UCSD-AML1 (cell line): ENCODE results near the gene DCTN3.

Source experiments
- DNase-seq: peaks from one replicate; lab custom pipeline; 2025; ENCODE audit not compliant: unreplicated experiment; lab: John Stamatoyannopoulos, UW

The DCTN3 gene

GRCh38 chr9:34620061-34620994, at the start of gene DCTN3:
DCTN3 (minus strand) TSS chr9:34620495; CDS start chr9:34620464, 31 bp downstream.
- peak; percentile 88 for DNase-seq

GRCh38 chr9:34665381-34666250, 45.3 kb upstream of the DCTN3 start:
- peak; percentile 81 for DNase-seq

GRCh38 chr9:34665067-34665380, 44.7 kb upstream of the DCTN3 start:
- no peak for DNase-seq

DNA sequence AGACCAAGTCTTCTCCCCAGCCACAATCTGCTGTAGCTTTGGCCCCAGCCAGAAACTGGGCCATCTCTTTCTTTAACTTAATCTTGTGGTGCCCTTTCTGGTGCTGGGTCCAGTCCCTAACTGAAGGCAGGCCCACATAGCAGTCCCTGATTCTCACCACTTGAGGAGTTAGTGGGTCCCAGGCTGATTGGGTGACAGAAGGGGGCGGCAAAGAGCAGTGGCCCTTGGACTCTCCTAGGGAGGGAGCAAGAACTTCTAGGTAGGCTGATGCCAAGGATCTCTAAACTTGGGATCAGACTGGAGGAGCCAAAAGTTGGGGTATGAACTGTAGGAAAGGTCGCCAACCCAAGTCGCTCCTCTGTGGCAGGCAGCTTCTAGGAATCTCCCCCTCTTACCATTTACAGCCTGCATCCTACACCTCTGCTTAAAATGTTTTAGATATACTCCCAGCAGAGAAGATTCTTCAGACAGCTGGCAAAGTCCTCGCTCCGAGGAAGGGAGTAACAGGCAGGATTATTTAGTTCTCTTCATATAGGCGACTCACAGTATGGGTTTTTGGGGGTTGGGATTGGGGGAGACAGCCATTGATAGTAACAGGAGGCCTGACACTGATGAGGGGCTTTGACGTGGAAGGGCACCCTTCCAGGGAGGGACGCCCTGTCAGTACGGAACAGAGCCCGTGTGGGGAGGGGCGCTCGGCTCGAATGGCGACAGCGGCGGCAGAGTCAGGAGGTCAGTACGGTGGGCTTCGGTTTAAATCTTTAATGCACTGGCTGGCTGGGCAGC, 44.2 kb upstream of the DCTN3 start:
- peak; percentile 77 for DNase-seq

GRCh38 chr9:34663303-34663605, 43.0 kb upstream of the DCTN3 start:
- no peak for DNase-seq

DNA sequence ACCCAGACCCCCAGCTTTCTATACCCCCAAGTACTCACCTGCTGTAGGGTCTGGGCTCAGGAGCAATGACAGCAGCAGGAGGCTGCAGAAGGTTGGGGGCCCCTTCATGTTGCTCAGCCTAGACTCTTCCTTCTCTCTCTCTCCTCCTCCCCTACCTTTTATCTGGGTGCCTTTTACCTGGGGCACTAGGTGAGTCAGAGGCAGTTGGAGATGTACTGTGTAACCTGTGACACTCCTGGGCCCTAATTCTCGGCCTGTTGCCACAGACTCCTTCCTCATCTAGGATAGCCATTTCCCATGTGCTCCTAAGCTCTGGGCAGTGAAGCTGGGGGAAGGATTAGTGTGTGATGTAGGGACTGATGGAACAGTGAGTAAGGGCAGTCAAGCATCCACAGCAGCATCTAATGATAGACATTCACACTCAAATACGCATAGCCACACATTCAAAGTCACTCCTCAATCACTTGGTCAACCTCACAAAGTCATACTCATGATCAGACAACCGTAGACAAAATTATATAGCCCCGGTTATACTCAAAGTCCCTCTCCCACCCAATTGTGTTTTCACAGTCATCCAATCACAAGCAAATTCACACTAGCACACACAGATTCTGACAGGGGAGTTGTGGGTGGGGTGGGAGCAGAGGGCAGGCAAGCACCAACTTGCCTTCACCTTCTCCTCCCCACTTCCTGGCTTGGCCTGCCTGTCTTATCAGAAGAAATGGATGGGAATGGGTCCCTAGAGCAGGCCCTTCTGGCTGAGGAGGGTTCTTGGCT, 42.4 kb upstream of the DCTN3 start, which contains the start of gene CCL27:
CCL27 (minus strand) TSS at position 132 of the 777 bp plus-strand sequence; CDS start at position 108, 24 bp downstream.
- no peak for DNase-seq

DNA sequence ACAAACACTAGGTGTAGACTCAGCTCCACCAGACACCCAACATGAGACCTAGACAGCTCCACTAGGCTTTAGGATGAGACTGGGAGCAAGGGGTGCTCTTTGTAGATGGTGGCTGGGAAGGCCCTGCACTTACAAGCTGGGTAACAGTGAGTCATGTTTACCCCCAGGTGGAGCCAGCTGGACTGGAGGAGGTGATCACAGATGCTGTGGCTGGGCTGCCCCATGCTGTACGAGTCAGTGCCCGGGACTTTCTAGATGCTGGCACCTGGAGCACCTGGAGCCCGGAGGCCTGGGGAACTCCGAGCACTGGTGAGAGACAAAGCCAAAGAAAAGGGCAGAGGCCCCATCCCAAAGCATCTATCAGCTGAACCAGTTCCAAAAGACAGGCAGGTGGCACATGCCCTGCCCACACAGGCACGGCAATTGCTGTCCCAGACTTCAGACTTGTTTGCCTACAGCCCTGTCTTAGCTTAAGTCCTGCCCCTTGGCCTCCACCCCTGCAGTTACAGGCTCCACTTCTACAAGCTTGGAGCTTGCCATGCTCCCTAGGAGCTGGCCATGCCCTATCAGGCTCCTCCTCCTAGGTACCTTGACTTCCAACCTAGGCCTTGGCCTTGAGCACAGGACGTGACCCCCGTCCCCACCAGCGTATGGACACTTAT, 39.4 kb upstream of the DCTN3 start:
- DNase-seq = no peak

DNA sequence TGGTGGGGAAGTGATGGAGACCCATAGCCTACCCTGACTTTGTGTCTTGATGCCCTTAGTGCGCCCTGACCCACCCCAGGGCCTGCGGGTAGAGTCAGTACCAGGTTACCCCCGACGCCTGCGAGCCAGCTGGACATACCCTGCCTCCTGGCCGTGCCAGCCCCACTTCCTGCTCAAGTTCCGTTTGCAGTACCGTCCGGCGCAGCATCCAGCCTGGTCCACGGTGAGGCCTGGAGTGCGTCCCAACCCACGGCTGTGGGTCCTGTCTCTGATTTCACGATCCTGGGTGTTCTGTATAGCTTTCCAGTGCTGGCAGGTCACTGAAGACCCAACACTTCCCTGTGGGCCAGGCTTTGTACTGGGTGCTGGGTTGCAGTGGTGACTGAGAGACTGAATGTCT, 38.2 kb upstream of the DCTN3 start:
- DNase-seq = no peak

DNA sequence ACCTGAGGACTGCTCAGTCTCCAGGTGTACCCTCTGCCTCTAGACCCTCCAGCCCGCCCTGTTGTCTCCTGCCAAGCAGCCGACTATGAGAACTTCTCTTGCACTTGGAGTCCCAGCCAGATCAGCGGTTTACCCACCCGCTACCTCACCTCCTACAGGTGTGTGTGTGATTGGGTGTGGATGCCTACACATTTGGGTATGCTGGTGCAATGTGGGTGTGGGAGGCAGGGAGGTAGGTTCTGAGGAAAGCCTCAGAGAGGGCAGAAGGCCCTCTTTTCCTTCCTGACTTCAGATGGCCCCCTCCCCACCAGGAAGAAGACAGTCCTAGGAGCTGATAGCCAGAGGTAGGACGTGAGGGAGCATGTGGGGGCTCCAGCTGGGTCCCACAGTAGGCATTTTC, 36.7 kb upstream of the DCTN3 start:
- no peak for DNase-seq

GRCh38 chr9:34655394-34655793, 35.1 kb upstream of the DCTN3 start:
- DNase-seq = no peak

GRCh38 chr9:34654323-34655051, 34.2 kb upstream of the DCTN3 start:
- no peak for DNase-seq

DNA sequence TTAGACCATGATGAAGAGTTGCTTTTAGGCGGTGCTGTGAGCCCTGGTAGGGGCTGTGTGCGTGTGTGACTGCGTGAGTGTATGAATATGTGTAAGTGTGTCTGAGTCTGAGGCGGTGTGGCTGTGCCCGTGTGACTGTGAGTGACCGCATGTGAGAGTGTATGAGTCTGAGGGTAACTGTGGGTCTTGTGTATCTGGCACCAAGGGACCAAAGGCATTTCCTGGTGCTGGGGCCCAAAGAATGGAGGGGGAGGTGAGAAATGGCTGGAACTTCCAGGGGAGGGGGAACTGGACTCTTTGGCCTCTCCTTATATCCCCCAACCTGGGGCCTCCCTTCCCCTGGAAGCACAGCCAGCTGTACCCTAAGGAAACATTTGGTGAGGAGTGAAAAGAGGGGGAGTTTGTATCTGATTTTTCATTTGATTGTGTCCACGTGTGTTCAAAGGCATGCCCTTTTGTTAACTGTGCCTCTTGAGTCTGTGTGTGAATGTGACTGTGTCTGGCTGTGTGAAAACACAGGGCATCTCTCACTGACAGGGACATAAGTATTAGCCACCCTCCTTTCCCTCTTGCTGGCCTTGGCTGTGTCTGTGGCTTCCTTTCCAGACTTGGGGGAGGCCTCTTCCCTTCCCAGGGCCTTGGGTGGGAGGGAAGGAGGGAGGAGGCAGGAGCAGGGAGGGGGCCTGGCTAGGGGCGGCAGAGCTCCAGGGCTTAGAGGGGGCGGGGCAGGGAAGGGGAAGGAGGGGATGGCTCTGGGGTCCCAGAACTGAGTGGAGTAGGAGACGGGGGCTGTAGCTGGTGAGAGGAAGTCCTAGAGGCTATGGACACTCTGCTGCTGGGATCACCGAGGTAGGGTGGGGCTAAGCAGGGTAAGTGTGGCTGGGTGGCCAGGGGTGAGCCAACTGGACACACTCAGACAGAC, 33.1 kb upstream of the DCTN3 start:
- peak; percentile 27 for DNase-seq

DNA sequence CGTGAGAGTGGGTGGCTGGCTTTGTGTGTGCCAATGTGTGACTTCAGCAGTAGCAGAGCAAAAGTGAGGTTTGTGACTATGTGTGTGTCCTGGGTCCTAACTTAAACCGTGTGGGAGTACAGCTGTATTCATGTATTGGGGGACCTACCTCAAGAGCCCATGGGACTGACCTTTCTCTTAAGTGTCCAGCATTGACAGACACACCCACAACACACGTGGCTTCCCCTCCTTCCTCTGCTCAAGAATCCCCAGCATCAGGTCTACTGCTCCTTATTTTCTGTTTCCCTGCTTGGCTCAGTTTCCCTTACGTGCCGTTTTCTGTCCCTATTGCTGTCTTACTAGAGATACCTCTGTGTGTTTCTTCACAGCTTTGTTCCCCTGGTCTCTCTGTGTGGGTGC, 32.3 kb upstream of the DCTN3 start:
- no peak for DNase-seq

GRCh38 chr9:34651876-34652601, 31.7 kb upstream of the DCTN3 start, which contains the start of gene IL11RA:
IL11RA (plus strand) TSS chr9:34652185; CDS start chr9:34655218, 3,033 bp downstream.
- DNase-seq = no peak

GRCh38 chr9:34651321-34651720, 31.0 kb upstream of the DCTN3 start:
- no peak for DNase-seq

DNA sequence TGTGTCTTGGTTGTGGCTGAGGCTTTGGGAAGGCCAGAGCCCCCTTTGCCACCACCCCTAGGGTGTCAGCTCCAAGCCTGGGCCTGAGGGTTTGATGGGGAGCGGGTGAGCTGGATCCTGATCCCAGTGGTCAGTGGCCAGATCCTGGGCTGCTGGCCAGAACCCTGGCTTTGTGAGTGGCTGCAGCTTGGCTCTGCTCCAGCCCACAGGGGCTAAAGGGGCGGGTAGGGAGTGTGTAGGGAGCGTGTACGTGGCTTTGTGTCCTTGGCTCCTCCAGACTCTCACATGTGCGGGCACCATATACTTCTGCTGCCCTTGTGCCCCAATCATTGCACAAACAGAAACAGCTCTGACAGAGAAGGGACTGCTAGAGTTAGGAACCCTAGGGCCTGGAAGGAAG, 30.5 kb upstream of the DCTN3 start:
- DNase-seq = no peak

- DNase-seq = no peak
Measured at GRCh38 chr9:34648673-34649072, 28.4 kb upstream of the DCTN3 start.
